HepG2 (cell line): Measurements from ENCODE around the gene ENG. TPM values are rescaled to one million over a fixed set of nuclear protein-coding genes. Genes with fewer than 3 reads are reported as not detected.
A peak's percentile ranks its signal among the peaks of the same experiment; 100 is the strongest.

Experiments used
- ATAC-seq: fragments of 200-7000 bp; cut with Tn5 transposase; 3 replicates; pipeline ENCODE4 v1.9.1; 2020; ENCODE audit warnings: mild to moderate bottlenecking, moderate library complexity
- BruUV-seq: library from RNA; stranded (reverse); fragments of 400-500 nt; replicated peaks from 2 replicates; lab custom pipeline; 2021; lab: Mats Ljungman, UMichigan
- CTCF ChIA-PET: fragments of 300-600 bp; formaldehyde crosslinking; extraction: SDS; loops from one replicate; lab custom pipeline; 2021; ENCODE audit warnings: low total read pairs, inconsistent platforms, low intra/inter-chr PET ratio; lab: Yijun Ruan, JAX
- POLR2A ChIA-PET: fragments of 350-600 bp; sonication (Branson Sonifier 250); formaldehyde crosslinking; loops from one replicate; lab custom pipeline; 2020; ENCODE audit warnings: antibody characterized with exemption, inconsistent platforms; lab: Yijun Ruan, JAX
- DNase-seq: peaks from one replicate; pipeline ENCODE4 v3.0.0-alpha.2; 2015; ENCODE audit warnings: low spot score
- FAIRE-seq: peaks from 3 replicates; lab custom pipeline; 2011; peaks lifted over from hg19 to GRCh38; lab: Jason Lieb, UNC
- H2AFZ ChIP-seq: one replicate; pipeline ENCODE4 v1.6.1; 2011; ENCODE audit warnings: low read length, inconsistent platforms
- H3K27ac ChIP-seq: fragments of 300-600 bp; 3 replicates; pipeline ENCODE4 v1.8.0; 2011; ENCODE audit warnings: mixed run types, mild to moderate bottlenecking, mixed read lengths, low read length, inconsistent platforms; ENCODE audit not compliant: insufficient read depth; ENCODE audit errors: extremely low read length
- H3K27me3 ChIP-seq, 2 experiments: fragments of 200-600 bp in 1 of 2; 2 replicates in 1 of 2; 3 replicates in 1 of 2; pipeline versions ENCODE4 v1.6.0 to v1.8.0; 2011; ENCODE audit warnings: low read length in 2 of 2, mild to moderate bottlenecking in 2 of 2, moderate library complexity in 2 of 2, inconsistent platforms in 1 of 2; ENCODE audit not compliant: insufficient read depth in 2 of 2, control insufficient read depth in 1 of 2
- H3K36me3 ChIP-seq, 2 experiments: fragments of 200-600 bp in 1 of 2; replicated peaks in 1 of 2; 2 replicates in 1 of 2; 3 replicates in 1 of 2; pipeline versions ENCODE4 v1.5.1 to v1.8.0; 2011; ENCODE audit warnings: low read length in 2 of 2, inconsistent platforms in 1 of 2; ENCODE audit not compliant: insufficient read depth in 2 of 2, control insufficient read depth in 1 of 2
- H3K4me1 ChIP-seq: 2 replicates; pipeline ENCODE4 v1.5.1; 2012; ENCODE audit warnings: low read length, inconsistent platforms; ENCODE audit not compliant: insufficient read depth
- H3K4me2 ChIP-seq: 2 replicates; pipeline ENCODE4 v1.6.0; 2011; ENCODE audit warnings: low read depth, low read length, inconsistent platforms
- H3K4me3 ChIP-seq, 3 experiments: fragments of 200-600 bp in 1 of 3; sonication (generic), shearing (Covaris generic) in 1 of 3; replicated peaks in 1 of 3; 2 replicates each; pipeline ENCODE4 v1.5.1; 2011 to 2016; ENCODE audit warnings: low read length in 3 of 3, inconsistent platforms in 2 of 3, low read depth in 2 of 3, mild to moderate bottlenecking in 2 of 3, control low read depth in 1 of 3, mixed read lengths in 1 of 3; ENCODE audit not compliant: insufficient read depth in 1 of 3
- H3K79me2 ChIP-seq: one replicate; pipeline ENCODE4 v1.6.1; 2011; ENCODE audit warnings: low read length, inconsistent platforms; ENCODE audit not compliant: insufficient read depth
- H3K9ac ChIP-seq: 2 replicates; pipeline ENCODE4 v1.6.0; 2011; ENCODE audit warnings: mild to moderate bottlenecking, low read depth, low read length, inconsistent platforms; ENCODE audit not compliant: insufficient read depth
- H3K9me3 ChIP-seq: 2 replicates; pipeline ENCODE4 v1.5.1; 2012; ENCODE audit warnings: mild to moderate bottlenecking, low read length
- H4K20me1 ChIP-seq: 2 replicates; pipeline ENCODE4 v1.6.0; 2011; ENCODE audit warnings: inconsistent platforms, mild to moderate bottlenecking, low read length, moderate library complexity; ENCODE audit not compliant: insufficient read depth
- FOXA1 ChIP-seq, 2 experiments: fragments of 450-650 bp in 1 of 2; sonication (generic) in 1 of 2; formaldehyde crosslinking in 1 of 2; IDR thresholded peaks; 2 replicates each; pipeline versions ENCODE4 v1.4.0 to v1.6.1; 2016 to 2020; ENCODE audit warnings: missing genetic modification reagents in 1 of 2
- GATAD2A ChIP-seq: IDR thresholded peaks from 2 replicates; pipeline ENCODE4 v1.6.1; 2016
- HMGXB3 ChIP-seq: sonication (generic); formaldehyde crosslinking; IDR thresholded peaks from 2 replicates; pipeline ENCODE4 v1.4.0; 2020; ENCODE audit warnings: missing genetic modification reagents, borderline replicate concordance
- MED1 ChIP-seq: sonication (generic); formaldehyde crosslinking; IDR thresholded peaks from 2 replicates; pipeline ENCODE4 v1.4.0; 2020; ENCODE audit warnings: missing genetic modification reagents
- PRDM4 ChIP-seq: sonication (generic); formaldehyde crosslinking; IDR thresholded peaks from 2 replicates; pipeline ENCODE4 v1.9.0; 2021; ENCODE audit warnings: missing genetic modification reagents, borderline replicate concordance
- RARA ChIP-seq: IDR thresholded peaks from 2 replicates; pipeline ENCODE4 v1.6.1; 2016; ENCODE audit warnings: missing genetic modification reagents, missing compliant biosample characterization
- SALL1 ChIP-seq: sonication (generic); formaldehyde crosslinking; IDR thresholded peaks from 2 replicates; pipeline ENCODE4 v1.8.0; 2022; ENCODE audit warnings: mild to moderate bottlenecking, missing genetic modification reagents
- SRF ChIP-seq: IDR thresholded peaks from 2 replicates; pipeline ENCODE4 v1.6.1; 2011; ENCODE audit warnings: mild to moderate bottlenecking, low read depth, low read length, moderate library complexity
- SRSF1 ChIP-seq: fragments of 200-400 bp; formaldehyde crosslinking; optimal IDR thresholded peaks from 2 replicates; pipeline ENCODE3; 2017; ENCODE audit warnings: mild to moderate bottlenecking, low read depth, low read length, moderate library complexity
- SRY ChIP-seq: sonication (generic); formaldehyde crosslinking; IDR thresholded peaks from 2 replicates; pipeline ENCODE4 v1.8.0; 2022; ENCODE audit warnings: mild to moderate bottlenecking, missing genetic modification reagents
- TFAP4 ChIP-seq: sonication (generic); IDR thresholded peaks from 2 replicates; pipeline ENCODE4 v1.6.1; 2016; ENCODE audit warnings: low read depth, borderline replicate concordance
- TOPORS ChIP-seq: sonication (generic); formaldehyde crosslinking; IDR thresholded peaks from 2 replicates; pipeline ENCODE4 v1.8.0; 2023; ENCODE audit warnings: mild to moderate bottlenecking, missing genetic modification reagents
- ZNF234 ChIP-seq: sonication (generic); formaldehyde crosslinking; conservative IDR thresholded peaks from 2 replicates; pipeline ENCODE4 v1.5.1; 2020; ENCODE audit warnings: mild to moderate bottlenecking, missing genetic modification reagents
- ZNF296 ChIP-seq: sonication (generic); formaldehyde crosslinking; conservative IDR thresholded peaks from 2 replicates; pipeline ENCODE4 v1.5.0; 2020; ENCODE audit warnings: mild to moderate bottlenecking, missing genetic modification reagents
- ZNF501 ChIP-seq: sonication (generic); formaldehyde crosslinking; IDR thresholded peaks from 2 replicates; pipeline ENCODE4 v1.5.1; 2020; ENCODE audit warnings: mild to moderate bottlenecking, moderate library complexity, missing genetic modification reagents
- ZNF788 ChIP-seq: sonication (generic); formaldehyde crosslinking; IDR thresholded peaks from 2 replicates; pipeline ENCODE4 v1.5.0; 2020; ENCODE audit warnings: mild to moderate bottlenecking, missing genetic modification reagents, borderline replicate concordance
- WGBS: methylation state at CpG from one replicate; pipeline ENCODE4 v1.1.6; 2017; ENCODE audit warnings: low lambda C conversion rate; 5-methylcytosine and 5-hydroxymethylcytosine counted together
- in situ Hi-C: cut with HindIII; loops from 2 replicates; pipeline ENCODE4 v1.10.0; 2017; ENCODE audit warnings: low pct_unique_long_range_greater_than_20kb; ENCODE audit not compliant: extremely low pct_ligation_motif_present
- intact Hi-C: fragments of 100-400 bp; cut with micrococcal nuclease; formaldehyde crosslinking; loops from one replicate; pipeline ENCODE4 v1.10.0; 2022; ENCODE audit not compliant: unreplicated experiment
- polyA plus RNA-seq, 8 experiments: library from polyadenylated mRNA; depleted of rRNA in 3 of 8; stranded (reverse) in 7 of 8; unstranded in 1 of 8; fragments of >200 nt; fragmentation: Illumina TruSeq in 4 of 8; extraction: Trizol in 4 of 8; gene quantifications; 2 replicates each; pipeline versions ENCODE4 v1.2.1 to v1.2.3, GENCODE V29; 2011 to 2016; ENCODE audit warnings: low read depth in 4 of 8, missing spikeins in 1 of 8, mixed read lengths in 1 of 8; ENCODE audit not compliant: insufficient read depth in 1 of 8
- total RNA-seq, 5 experiments: library from RNA; depleted of rRNA; stranded (reverse); fragments of >200 nt; fragmentation: Illumina TruSeq; extraction: Trizol; gene quantifications; 2 replicates each; pipeline ENCODE4 v1.2.3, GENCODE V29; 2016; ENCODE audit warnings: low read depth in 1 of 5

ENG gene
- total and polyA plus RNA-seq, 2 of the 13 experiments (the other 11 are each of a cell fraction or from before 2014, with no cell fraction given), result 0.02 to 1.1 TPM

GRCh38 chr9:127796225-127796813 lies 58.1 kb downstream of the ENG start:
- Histone ChIP-seq H3K4me1 (peaks cover 63% of the 10 kb centered on the region), H3K4me3 (no peak overlapping the region; a peak in 1 of 6 replicates), H3K4me2 (peak overlapping the region; percentile 46), H3K9ac (peak overlapping the region; percentile 25; the same call in 1 of the 2 replicates), H3K36me3 (no peaks in the 10 kb centered on the region; a peak in 2 of 5 replicates), H3K27me3 (no peaks in the 10 kb centered on the region), H3K79me2 (no peaks in the 10 kb centered on the region), H3K27ac (no peak overlapping the region), H3K9me3 (no peaks in the 10 kb centered on the region), H4K20me1 (peaks cover 4% of the 10 kb centered on the region; the same call in 1 of the 2 replicates), H2AFZ (no peak overlapping the region)
- 31% methylated on average over 7 of the region's 8 CpGs for WGBS
- BruUV-seq, result no TSS peak
- FAIRE-seq (no peak), ATAC-seq (peak; percentile 70), DNase-seq (peak; percentile 47)
- intact Hi-C loops (no loop called here), in situ Hi-C loops (no loop called here)
- ChIA-PET CTCF (no interaction called here), POLR2A (interaction anchor here (0.6 to 0.8 kb wide), 3 partner anchors 13 to 154 kb away, joined by 3 read pairs; no protein-coding TSS in a partner anchor)
- TF ChIP-seq SRSF1 (no peak), SRF (peak; percentile 80), RARA (CRISPR knock-in tag) (peak; percentile 25; the same call in 1 of the 2 replicates), GATAD2A (CRISPR knock-in tag) (peak; percentile 14; the same call in 1 of the 2 replicates), SRY (no peak), ZNF501 (0 out of 2 replicates have a peak, but pooled peaks have one; percentile 24), ZNF296 (CRISPR knock-in tag) (0 out of 2 replicates have a peak, but pooled peaks have one; percentile 27), TOPORS (0 out of 2 replicates have a peak, but pooled peaks have one; percentile 24), SALL1 (CRISPR knock-in tag) (peak; percentile 48; the same call in 1 of the 2 replicates), HMGXB3 (no peak), ZNF234 (no peak), PRDM4 (CRISPR knock-in tag) (no peak), ZNF788 (CRISPR knock-in tag) (peak; percentile 16; the same call in 1 of the 2 replicates), MED1 (CRISPR knock-in tag) (peak; percentile 37; the same call in 1 of the 2 replicates), FOXA1 (IDR thresholded peaks at IDR 0.05) (no peak), FOXA1 (CRISPR knock-in tag; IDR thresholded peaks at IDR 0.05) (0 out of 2 replicates have a peak, but pooled peaks have one; percentile 6), TFAP4 (0 out of 2 replicates have a peak, but pooled peaks have one; percentile 40)
